Thyroid gland (tissue), 4 donors: ENCODE measurements around the gene UCN.
A peak's percentile ranks its signal among the peaks of the same experiment; 100 is the strongest.

Experiments
- CTCF ChIP-seq, 6 experiments: fragments of 200-600 bp in 3 of 6; fragments of 450-650 bp in 3 of 6; sonication (generic) in 3 of 6; IDR thresholded peaks; one replicate each; pipeline ENCODE4 v1.5.1; 2016 to 2019; ENCODE audit warnings: antibody characterized with exemption in 6 of 6, mild to moderate bottlenecking in 2 of 6, inconsistent platforms in 1 of 6, moderate library complexity in 1 of 6
- POLR2A ChIP-seq, 2 donors: fragments of 450-650 bp; IDR thresholded peaks; one replicate each; pipeline ENCODE4 v1.6.1; 2017; ENCODE audit warnings: antibody characterized with exemption in 2 of 2, mild to moderate bottlenecking in 2 of 2, moderate library complexity in 1 of 2

DNA sequence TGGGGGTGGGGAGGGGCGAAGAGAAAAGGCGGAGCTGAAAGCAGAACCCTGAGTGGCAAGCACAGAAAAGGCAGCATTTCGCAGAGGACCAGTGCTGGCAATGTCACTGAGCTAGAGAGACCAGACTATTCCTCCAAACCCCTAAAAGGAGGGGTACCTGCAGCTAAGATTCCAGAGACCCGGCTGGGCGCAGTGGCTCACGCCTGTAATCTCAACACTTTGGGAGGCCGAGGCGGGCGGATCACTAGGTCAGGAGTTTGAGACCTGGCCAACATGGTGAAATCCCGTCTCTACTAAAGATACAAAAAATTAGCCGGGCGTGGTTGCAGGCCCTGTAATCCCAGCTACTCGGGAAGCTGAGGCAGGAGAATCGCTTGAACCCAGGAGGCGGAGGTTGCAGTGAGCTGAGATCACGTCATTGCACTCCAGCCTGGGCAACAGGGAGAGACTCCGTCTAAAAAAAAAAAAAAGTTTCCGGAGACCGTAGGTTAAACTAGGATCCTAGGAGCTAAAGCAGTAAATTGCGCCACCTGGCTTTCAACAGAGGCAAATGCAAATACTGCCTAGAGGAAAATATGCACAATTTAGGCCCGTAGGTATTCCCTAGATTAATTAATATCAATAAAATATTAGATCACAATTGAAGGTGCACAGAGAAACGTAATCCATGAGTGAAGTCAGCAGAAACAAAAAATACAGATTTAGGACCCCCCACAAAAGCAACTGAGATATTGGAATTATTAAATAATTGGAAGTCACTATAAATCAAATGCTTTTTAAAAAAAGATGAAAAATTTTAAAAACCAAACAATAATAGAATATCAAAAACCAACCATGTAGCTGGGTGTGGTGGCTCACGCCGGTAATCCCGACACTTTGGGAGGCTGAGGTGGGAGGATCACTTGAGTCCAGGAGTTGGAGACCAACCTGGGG is 4.9 kb downstream of the UCN start:
- TF ChIP-seq CTCF (IDR thresholded peaks at IDR 0.05) (peak; percentile 59 to 94 (median 86)), POLR2A (IDR thresholded peaks at IDR 0.05) (no peak)
